SW 1271 (cell line): ENCODE measurements around the gene LCOR.
"Not testable (repeated sequence)": the region's sequence is repeated elsewhere in the genome, so short reads cannot be mapped to it uniquely, and the experiment has no call there.

Source experiments
- DNase-seq, 2 experiments: peaks; one replicate each; lab custom pipeline; 2025; lab: John Stamatoyannopoulos, UW

Gene LCOR

GRCh38 chr10:96840841-96841518 lies 8.9 kb downstream of the LCOR start:
- no peak for DNase-seq

- no peak for DNase-seq
These were observed 11.0 kb downstream of the LCOR start for GRCh38 chr10:96842896-96843723.

- DNase-seq = no peak
These were observed 11.7 kb downstream of the LCOR start for GRCh38 chr10:96843823-96844222.

GRCh38 chr10:96846395-96846794 lies 14.3 kb downstream of the LCOR start:
- DNase-seq = no peak

- DNase-seq = no peak
These were observed 14.8 kb downstream of the LCOR start for GRCh38 chr10:96846926-96847325.

- not testable (repeated sequence) for DNase-seq
These were observed 15.3 kb downstream of the LCOR start for GRCh38 chr10:96847356-96847755.

- DNase-seq = no peak
These were observed 18.0 kb downstream of the LCOR start for GRCh38 chr10:96850113-96850512.

- DNase-seq = peak; percentile 10 to 38
These were observed 18.7 kb downstream of the LCOR start for GRCh38 chr10:96850825-96851224.

GRCh38 chr10:96851281-96851680 lies 19.2 kb downstream of the LCOR start:
- DNase-seq = no peak

- no peak for DNase-seq
These were observed 24.2 kb downstream of the LCOR start for GRCh38 chr10:96856317-96856716.

GRCh38 chr10:96857301-96858012 lies 25.4 kb downstream of the LCOR start:
- no peak for DNase-seq

- no peak for DNase-seq
These were observed 26.1 kb downstream of the LCOR start for GRCh38 chr10:96858038-96858705.

GRCh38 chr10:96858706-96859050 lies 26.6 kb downstream of the LCOR start:
- DNase-seq = no peak

GRCh38 chr10:96860631-96861277 lies 28.7 kb downstream of the LCOR start:
- no peak for DNase-seq

- DNase-seq = peak in 1 of 2 experiments; percentile 74
These were observed 31.9 kb downstream of the LCOR start for GRCh38 chr10:96863922-96864543.

- DNase-seq = no peak
These were observed 41.0 kb downstream of the LCOR start for GRCh38 chr10:96873086-96873485.

GRCh38 chr10:96873756-96874467 lies 41.8 kb downstream of the LCOR start:
- DNase-seq = no peak

GRCh38 chr10:96878057-96878456 lies 46.0 kb downstream of the LCOR start:
- no peak for DNase-seq

GRCh38 chr10:96880575-96880974 lies 48.5 kb downstream of the LCOR start:
- no peak for DNase-seq

- DNase-seq = no peak
These were observed 57.5 kb downstream of the LCOR start for GRCh38 chr10:96889415-96890171.
